ENCODE measurements around the gene ITM2A. TPM values are rescaled to one million over a fixed set of nuclear protein-coding genes. Genes with fewer than 3 reads are reported as not detected.

ITM2A gene
- total RNA-seq, 1 donor from 2014 or later, result 114 TPM

DNA sequence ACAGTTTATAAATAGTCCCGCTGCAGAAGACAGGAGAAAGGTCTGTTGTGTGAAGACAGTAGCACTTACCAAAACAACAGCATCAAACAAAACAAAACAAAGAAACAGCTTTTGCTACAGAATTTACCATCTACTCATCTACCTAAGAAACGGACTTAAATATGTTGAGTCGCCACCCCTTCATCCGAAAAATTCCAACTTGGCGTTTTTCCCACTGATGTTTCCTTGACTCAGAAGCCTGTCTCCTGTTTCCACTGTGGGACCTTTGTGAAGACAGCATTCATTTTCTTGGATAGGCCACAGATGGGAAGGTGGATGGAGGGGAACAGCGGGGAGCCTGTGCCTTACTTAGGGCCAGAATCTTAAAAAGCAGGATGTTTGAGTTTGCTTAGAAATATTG lies 1.3 kb upstream of the ITM2A start:
- no peak overlapping the region for H3K27ac Mint-ChIP-seq
- no peak for DNase-seq (ENCODE audit: low spot score)
- peaks cover 4% of the 10 kb centered on the region for H3K36me3 Mint-ChIP-seq (ENCODE audit: low read depth)
- intact Hi-C loops (cut with micrococcal nuclease), result loop anchor here (5.0 to 10.0 kb wide), 7 partner anchors 81 to 1264 kb away; partner anchors contain the start of genes P2RY10 and PGK1
- no peaks in the 10 kb centered on the region for H3K27me3 Mint-ChIP-seq (ENCODE audit: insufficient read depth)
- H3K9me3 Mint-ChIP-seq, result no peaks in the 10 kb centered on the region
- H3K4me3 Mint-ChIP-seq, result peak overlapping the region; percentile 94
- peaks cover 25% of the 10 kb centered on the region for H3K4me1 Mint-ChIP-seq (ENCODE audit: low read depth)

DNA sequence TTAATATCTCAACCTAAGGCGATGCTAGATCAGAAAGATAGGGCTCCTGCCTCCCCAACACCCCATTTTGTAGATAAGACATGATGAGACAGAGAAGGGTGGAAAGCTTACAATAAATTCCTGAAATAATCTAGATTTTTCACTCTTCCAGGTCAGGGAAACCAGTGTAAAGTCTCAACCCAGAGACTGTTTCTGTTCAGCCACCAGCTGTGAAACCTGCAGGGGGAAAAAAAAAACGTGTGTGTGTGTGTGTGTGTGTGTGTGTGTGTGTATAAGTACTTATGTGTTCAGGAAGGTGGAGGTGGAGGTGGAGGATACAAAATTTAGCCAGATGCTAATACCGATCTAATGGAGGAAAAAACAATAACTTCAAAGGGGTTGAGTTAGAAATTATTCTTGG lies 773 bp upstream of the ITM2A start:
- no peak for DNase-seq (ENCODE audit: low spot score)
- Mint-ChIP-seq H3K9me3 (no peaks in the 10 kb centered on the region), H3K36me3 (ENCODE audit: low read depth) (peaks cover 6% of the 10 kb centered on the region), H3K27me3 (ENCODE audit: insufficient read depth) (no peaks in the 10 kb centered on the region), H3K4me1 (ENCODE audit: low read depth) (peaks cover 27% of the 10 kb centered on the region), H3K27ac (peak overlapping the region; percentile 95), H3K4me3 (peak overlapping the region; percentile 94)
- intact Hi-C loops (cut with micrococcal nuclease), result loop anchor here (1.0 to 10.0 kb wide), 11 partner anchors 45 to 1263 kb away; partner anchors contain the start of genes GPR174, P2RY10 and PGK1

DNA sequence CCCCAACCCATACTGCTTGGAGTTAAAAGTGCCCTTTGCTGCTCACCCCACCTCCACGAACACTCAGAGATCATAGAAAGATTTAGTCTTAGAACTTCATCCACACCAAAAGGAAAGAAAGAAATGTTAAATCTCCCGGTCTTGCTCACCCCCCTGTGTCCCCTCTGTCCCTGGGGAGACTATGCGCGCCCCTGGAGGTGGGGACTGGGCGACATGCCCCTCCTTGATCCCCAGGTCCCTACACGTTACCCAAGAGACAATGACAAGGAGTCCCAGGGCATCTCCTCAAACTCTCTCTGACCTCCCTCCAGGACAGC lies 620 bp downstream of the ITM2A start:
- H3K4me1 Mint-ChIP-seq (ENCODE audit: low read depth), result peaks cover 41% of the 10 kb centered on the region

DNA sequence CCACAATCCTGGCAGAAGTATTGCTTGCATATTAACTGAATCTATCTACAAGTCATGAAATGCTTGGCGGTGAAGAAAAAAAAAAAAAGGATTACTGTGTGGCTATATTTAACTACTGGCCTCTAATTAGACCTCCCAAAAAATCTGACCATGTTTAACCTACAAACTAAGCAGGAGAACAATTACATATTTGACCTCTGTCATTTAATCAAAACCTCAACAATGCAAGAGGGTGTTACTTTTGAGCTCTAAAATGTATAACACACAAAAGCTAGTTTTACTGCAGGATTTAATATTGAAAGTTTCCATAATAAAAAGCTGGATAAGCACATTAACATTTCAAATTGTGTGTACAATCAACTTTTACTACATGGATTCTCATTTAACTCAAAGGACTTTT lies 1.5 kb downstream of the ITM2A start:
- Mint-ChIP-seq H3K27me3 (ENCODE audit: insufficient read depth) (no peaks in the 10 kb centered on the region), H3K4me3 (peak overlapping the region; percentile 94), H3K27ac (peak overlapping the region; percentile 95), H3K36me3 (ENCODE audit: low read depth) (peaks cover 23% of the 10 kb centered on the region), H3K9me3 (no peaks in the 10 kb centered on the region), H3K4me1 (ENCODE audit: low read depth) (peaks cover 48% of the 10 kb centered on the region)
- DNase-seq (ENCODE audit: low spot score), result no peak
- intact Hi-C loops (cut with micrococcal nuclease), result loop anchor here (5.0 to 10.0 kb wide), 7 partner anchors 78 to 1261 kb away; partner anchors contain the start of genes P2RY10 and PGK1

More for the DNA sequence above, 620 bp downstream of the ITM2A start:
- peak overlapping the region; percentile 94 for H3K4me3 Mint-ChIP-seq
- no peak for DNase-seq (ENCODE audit: low spot score)
- no peaks in the 10 kb centered on the region for H3K27me3 Mint-ChIP-seq (ENCODE audit: insufficient read depth)
- H3K27ac Mint-ChIP-seq, result peak overlapping the region; percentile 95
- intact Hi-C loops (cut with micrococcal nuclease), result loop anchor here (2.0 to 10.0 kb wide), 10 partner anchors 46 to 1262 kb away; partner anchors contain the start of genes GPR174, P2RY10 and PGK1
- H3K36me3 Mint-ChIP-seq (ENCODE audit: low read depth), result peaks cover 17% of the 10 kb centered on the region
- H3K9me3 Mint-ChIP-seq, result no peaks in the 10 kb centered on the region

DNA sequence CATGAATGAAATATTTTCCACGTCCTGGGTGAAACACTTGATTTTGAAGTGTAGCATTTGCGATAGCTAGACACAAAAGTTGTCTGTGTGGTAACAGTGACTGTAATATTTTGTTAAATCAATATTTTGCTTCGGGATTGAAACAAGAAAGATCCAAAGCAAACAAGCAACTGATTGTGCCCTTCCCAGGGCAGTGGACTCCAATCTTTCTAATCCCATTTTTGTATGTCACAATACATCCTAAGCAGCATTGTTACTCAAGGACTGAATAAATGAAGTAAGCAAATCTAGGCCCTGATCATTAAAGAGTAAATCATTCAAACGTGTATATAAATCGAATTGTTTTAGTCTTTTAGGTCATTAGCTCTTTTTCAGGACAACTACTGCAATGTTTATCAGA lies 2.8 kb downstream of the ITM2A start:
- H3K27ac Mint-ChIP-seq, result peak overlapping the region; percentile 71
- DNase-seq (ENCODE audit: low spot score), result no peak
- H3K27me3 Mint-ChIP-seq (ENCODE audit: insufficient read depth), result no peaks in the 10 kb centered on the region
- peak overlapping the region; percentile 83 for H3K4me3 Mint-ChIP-seq
- H3K36me3 Mint-ChIP-seq (ENCODE audit: low read depth), result peaks cover 27% of the 10 kb centered on the region
- peaks cover 48% of the 10 kb centered on the region for H3K4me1 Mint-ChIP-seq (ENCODE audit: low read depth)
- H3K9me3 Mint-ChIP-seq, result no peaks in the 10 kb centered on the region
- intact Hi-C loops (cut with micrococcal nuclease), result loop anchor here (5.0 to 10.0 kb wide), 3 partner anchors 37 to 1260 kb away; partner anchors contain the start of gene PGK1

DNA sequence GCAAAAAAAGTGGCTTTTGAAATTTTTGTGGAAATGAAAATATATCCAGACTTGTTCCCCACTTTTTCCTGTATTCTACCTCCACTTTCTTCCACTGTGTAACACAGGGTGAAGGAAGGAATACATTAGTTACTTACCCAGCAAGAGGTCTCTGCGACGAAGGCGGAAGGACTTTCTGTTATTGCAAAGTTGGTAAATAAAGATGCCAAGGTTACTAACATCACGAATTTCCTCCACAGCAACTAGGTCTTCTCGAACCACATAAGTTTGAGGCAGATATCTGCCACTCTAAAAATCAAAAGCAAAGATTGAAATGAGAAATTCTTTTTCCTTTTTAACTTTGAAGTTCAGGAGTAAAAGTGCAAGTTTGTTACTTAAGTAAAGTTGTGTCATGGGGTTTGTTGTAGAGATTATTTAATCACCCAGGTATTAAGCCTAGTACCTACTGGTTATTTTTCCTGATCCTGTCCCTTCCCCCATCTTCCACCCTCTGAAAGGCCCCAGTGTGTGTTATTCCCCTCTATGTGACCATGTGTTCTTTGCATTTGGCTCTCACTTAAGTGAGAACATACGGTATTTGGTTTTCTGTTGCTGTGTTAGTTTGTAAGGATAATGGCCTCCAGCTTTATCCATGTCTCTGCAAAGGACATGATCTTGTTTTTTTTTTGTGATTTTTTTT lies 5.8 kb downstream of the ITM2A start:
- Mint-ChIP-seq H3K4me1 (ENCODE audit: low read depth) (peaks cover 34% of the 10 kb centered on the region), H3K27me3 (ENCODE audit: insufficient read depth) (no peaks in the 10 kb centered on the region), H3K36me3 (ENCODE audit: low read depth) (peaks cover 37% of the 10 kb centered on the region), H3K4me3 (peak overlapping the region; percentile 68), H3K9me3 (no peaks in the 10 kb centered on the region), H3K27ac (peak overlapping the region; percentile 71)
- no peak for DNase-seq (ENCODE audit: low spot score)
- intact Hi-C loops (cut with micrococcal nuclease), result loop anchor here (5.0 to 10.0 kb wide), 3 partner anchors 34 to 1257 kb away; partner anchors contain the start of gene PGK1

DNA sequence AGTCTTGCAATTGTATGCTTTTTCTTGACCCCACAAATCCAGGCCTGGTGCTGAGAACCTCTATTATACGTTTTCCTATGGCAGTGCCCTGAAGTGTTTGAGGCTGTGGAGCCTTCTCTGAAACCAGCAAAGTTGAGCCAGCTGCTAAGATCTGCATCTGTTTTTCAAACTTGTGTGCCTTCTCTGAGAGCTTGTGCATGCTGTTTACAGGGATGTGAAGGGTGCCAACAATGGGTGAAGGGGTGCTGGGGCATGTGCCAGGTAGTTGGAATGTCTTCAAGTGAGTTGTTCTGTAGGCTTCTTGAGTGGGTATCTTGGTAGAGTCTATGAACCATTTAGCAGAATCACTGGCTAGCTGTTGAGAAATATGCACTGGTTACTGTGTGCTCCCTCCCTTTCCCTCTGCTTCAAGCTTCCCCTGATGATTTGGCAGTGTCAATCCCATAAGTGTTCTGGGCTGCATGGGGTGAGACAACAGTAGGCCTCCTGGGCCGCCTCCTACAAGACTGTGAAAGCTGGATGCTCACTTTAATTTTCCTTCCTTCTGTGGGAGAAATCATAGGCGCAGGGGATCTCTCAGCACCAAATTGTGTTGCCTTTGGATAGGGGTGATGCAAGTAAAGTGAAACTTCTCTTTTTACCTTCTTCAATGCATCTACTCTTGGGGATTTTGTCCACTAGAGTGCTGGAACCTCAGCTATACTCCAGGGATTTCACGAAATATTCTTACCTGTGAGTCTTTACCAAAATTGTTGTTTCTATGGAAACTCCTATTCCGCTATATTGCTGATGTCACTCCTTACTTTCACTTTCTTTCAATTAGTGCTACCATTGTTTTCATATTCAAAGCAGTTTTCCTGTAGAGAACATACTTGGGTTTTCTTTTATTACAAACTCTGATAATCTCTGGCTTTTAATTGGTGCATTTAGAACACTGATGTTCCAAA lies 30.0 kb downstream of the ITM2A start:
- Mint-ChIP-seq H3K4me3 (peak overlapping the region; percentile 70), H3K4me1 (ENCODE audit: low read depth) (peaks cover 20% of the 10 kb centered on the region), H3K36me3 (ENCODE audit: low read depth) (peaks cover 1% of the 10 kb centered on the region), H3K27ac (peak overlapping the region; percentile 77), H3K9me3 (no peaks in the 10 kb centered on the region), H3K27me3 (ENCODE audit: insufficient read depth) (no peaks in the 10 kb centered on the region)
- intact Hi-C loops (cut with micrococcal nuclease), result no loop called here
- no peak for DNase-seq (ENCODE audit: low spot score)

DNA sequence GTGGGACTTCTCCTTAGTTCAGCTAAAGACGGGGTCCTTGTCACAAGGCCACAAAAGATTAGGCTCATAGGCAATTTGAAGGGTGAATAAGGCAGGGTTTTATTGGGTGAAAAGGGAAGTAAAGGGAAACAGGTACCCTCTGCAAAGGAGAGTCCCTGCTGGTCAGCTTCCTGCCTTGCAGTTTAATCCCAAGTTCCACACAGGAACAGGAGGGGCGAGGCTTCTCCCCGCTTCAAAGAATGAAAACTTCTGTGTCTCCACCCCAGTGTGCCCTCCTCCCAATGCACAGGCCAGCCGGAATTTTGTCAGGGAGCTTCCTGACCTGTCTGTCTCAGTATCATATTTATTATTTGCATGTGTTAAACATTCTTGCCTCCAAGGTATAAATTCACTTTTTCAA lies 37.1 kb downstream of the ITM2A start:
- intact Hi-C loops (cut with micrococcal nuclease), result no loop called here
- Mint-ChIP-seq H3K27me3 (ENCODE audit: insufficient read depth) (no peaks in the 10 kb centered on the region), H3K9me3 (no peaks in the 10 kb centered on the region), H3K27ac (no peak overlapping the region), H3K4me1 (ENCODE audit: low read depth) (peaks cover 10% of the 10 kb centered on the region), H3K4me3 (no peak overlapping the region), H3K36me3 (ENCODE audit: low read depth) (no peaks in the 10 kb centered on the region)
- DNase-seq (ENCODE audit: low spot score), result no peak

DNA sequence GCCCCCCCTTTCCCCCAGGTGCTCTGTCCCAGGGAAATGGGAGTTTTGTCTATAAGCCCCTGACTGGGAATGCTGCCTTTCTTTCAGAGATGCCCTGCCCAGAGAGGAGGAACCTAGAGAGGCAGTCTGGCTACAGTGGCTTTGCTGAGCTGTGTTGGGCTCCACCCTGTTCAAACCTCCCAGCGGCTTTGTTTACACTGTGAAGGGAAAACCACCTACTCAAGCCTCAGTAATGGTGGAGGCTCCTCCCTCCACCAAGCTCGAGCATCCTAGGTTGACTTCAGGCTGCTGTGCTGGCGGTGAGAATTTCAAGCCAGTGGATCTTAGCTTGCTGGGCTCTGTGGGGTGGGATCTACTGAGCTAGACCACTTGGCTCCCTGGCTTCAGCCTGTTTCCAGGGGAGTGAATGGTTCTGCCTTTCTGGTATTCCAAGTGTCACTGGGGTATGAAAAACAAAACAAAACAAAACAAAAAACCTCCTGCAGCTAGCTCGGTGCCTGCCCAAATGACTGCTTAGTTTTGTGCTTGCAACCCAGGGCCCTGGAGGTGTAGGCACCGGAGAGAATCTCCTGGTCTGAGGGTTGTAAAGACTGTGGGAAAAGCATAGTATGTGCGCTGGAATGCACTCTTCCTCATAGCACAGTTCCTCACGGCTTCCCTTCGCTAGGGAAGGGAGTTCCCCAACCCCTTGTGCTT lies 41.7 kb downstream of the ITM2A start:
- DNase-seq (ENCODE audit: low spot score), result peak; percentile 24
- intact Hi-C loops (cut with micrococcal nuclease), result loop anchor here (5.0 kb wide), 2 partner anchors 37 to 87 kb away; no protein-coding TSS in a partner anchor
- no peaks in the 10 kb centered on the region for H3K27me3 Mint-ChIP-seq (ENCODE audit: insufficient read depth)

More for the DNA sequence above, 41.7 kb downstream of the ITM2A start:
- Mint-ChIP-seq H3K4me3 (peak overlapping the region; percentile 73), H3K36me3 (ENCODE audit: low read depth) (no peaks in the 10 kb centered on the region), H3K9me3 (no peaks in the 10 kb centered on the region), H3K27ac (peak overlapping the region; percentile 67), H3K4me1 (ENCODE audit: low read depth) (peaks cover 10% of the 10 kb centered on the region)

Other genes with a start within 250 kb of the ITM2A start
- 16.1 and 18.3 TPM in 2 replicates for gene GPR174, start 222.6 kb downstream of the ITM2A start, total RNA-seq

Data from activated T-helper 1 cell treated with anti-CD3 and anti-CD28 coated beads, Interleukin-12 subunit alpha, Interleukin-12 subunit beta, Interleukin-2, Interleukin-4 antibody, amounts not matched to agents 30 ng/mL and 10 ng/mL and 1 ng/mL, durations not matched to agents 14 hours and 24 hours and 36 hours (primary cell).